K562 (cell line): ENCODE measurements around the gene CLEC3B. TPM values are rescaled to one million over a fixed set of nuclear protein-coding genes. Genes with fewer than 3 reads are reported as not detected.

Source experiments
- CBX1 ChIP-seq: sonication (generic); IDR thresholded peaks from 2 replicates; pipeline ENCODE4 v1.6.1; 2016; ENCODE audit warnings: antibody characterized with exemption, low read depth, mild to moderate bottlenecking
- CC2D1A ChIP-seq: fragments of 450-650 bp; IDR thresholded peaks from 2 replicates; pipeline ENCODE4 v1.6.1; 2017; ENCODE audit warnings: mild to moderate bottlenecking
- DEAF1 ChIP-seq: fragments of 450-650 bp; formaldehyde crosslinking; IDR thresholded peaks from 2 replicates; pipeline ENCODE4 v1.4.0; 2020; ENCODE audit warnings: mild to moderate bottlenecking, moderate library complexity
- DPF2 ChIP-seq: fragments of 450-650 bp; IDR thresholded peaks from 2 replicates; pipeline ENCODE4 v1.6.1; 2016
- ELK1 ChIP-seq: sonication (generic); formaldehyde crosslinking; IDR thresholded peaks from 2 replicates; pipeline ENCODE4 v1.8.1; 2022; ENCODE audit warnings: missing genetic modification reagents
- GATAD2A ChIP-seq: fragments of 450-650 bp; IDR thresholded peaks from 2 replicates; pipeline ENCODE4 v1.6.1; 2017
- IRF2 ChIP-seq: sonication (generic); formaldehyde crosslinking; IDR thresholded peaks from 2 replicates; pipeline ENCODE4 v1.8.1; 2022; ENCODE audit warnings: mild to moderate bottlenecking, missing genetic modification reagents
- KAT7 ChIP-seq: sonication (generic); formaldehyde crosslinking; IDR thresholded peaks from 2 replicates; pipeline ENCODE4 v1.8.0; 2022; ENCODE audit warnings: missing genetic modification reagents, mild to moderate bottlenecking, borderline replicate concordance
- L3MBTL2 ChIP-seq: fragments of 450-650 bp; IDR thresholded peaks from 2 replicates; pipeline ENCODE4 v1.6.1; 2016; ENCODE audit warnings: mild to moderate bottlenecking, moderate library complexity
- MAFF ChIP-seq: IDR thresholded peaks from 2 replicates; pipeline ENCODE4 v1.6.1; 2012; ENCODE audit warnings: low read length, improper control_type of control experiment
- MEF2D ChIP-seq: conservative IDR thresholded peaks from 2 replicates; pipeline ENCODE4 v1.6.1; 2016; ENCODE audit warnings: low read depth, missing genetic modification characterization, missing compliant biosample characterization
- MLLT1 ChIP-seq, 2 experiments: fragments of 450-650 bp; IDR thresholded peaks; 2 replicates each; pipeline ENCODE4 v1.6.1; 2016
- MYBL2 ChIP-seq, 2 experiments: fragments of 450-650 bp in 1 of 2; sonication (generic) in 1 of 2; formaldehyde crosslinking in 1 of 2; IDR thresholded peaks; 2 replicates each; pipeline versions ENCODE4 v1.6.1 to v1.8.1; 2017 to 2022; ENCODE audit warnings: borderline replicate concordance in 1 of 2, inconsistent platforms in 1 of 2, low read depth in 1 of 2, mild to moderate bottlenecking in 1 of 2, missing genetic modification reagents in 1 of 2, moderate library complexity in 1 of 2
- PBX2 ChIP-seq, 2 experiments: IDR thresholded peaks in 1 of 2; conservative IDR thresholded peaks in 1 of 2; 2 replicates each; pipeline ENCODE4 v1.6.1; 2016; ENCODE audit warnings: low read depth in 2 of 2, mild to moderate bottlenecking in 1 of 2, missing compliant biosample characterization in 1 of 2, missing genetic modification characterization in 1 of 2, moderate library complexity in 1 of 2
- POLR2AphosphoS2 ChIP-seq: IDR thresholded peaks from 2 replicates; pipeline ENCODE4 v1.6.1; 2012; ENCODE audit warnings: low read length, improper control_type of control experiment
- SIN3A ChIP-seq, 2 experiments: fragments of 150-350 bp in 1 of 2; IDR thresholded peaks; 2 replicates each; pipeline ENCODE4 v1.6.1; 2011 to 2016; ENCODE audit warnings: borderline replicate concordance in 2 of 2, low read depth in 2 of 2, low read length in 2 of 2, mild to moderate bottlenecking in 2 of 2, moderate library complexity in 2 of 2; ENCODE audit not compliant: control insufficient read depth in 1 of 2
- SLC30A9 ChIP-seq: fragments of 250-450 bp; sonication (Bioruptor Pico); IDR thresholded peaks from 2 replicates; pipeline ENCODE4 v1.8.0; 2022; ENCODE audit warnings: mild to moderate bottlenecking, moderate library complexity
- SMAD4 ChIP-seq: fragments of 250-450 bp; sonication (Bioruptor Pico); conservative IDR thresholded peaks from 2 replicates; pipeline ENCODE4 v1.8.0; 2021; ENCODE audit warnings: inconsistent platforms, mild to moderate bottlenecking, moderate library complexity
- SRSF7 ChIP-seq: fragments of 200-400 bp; formaldehyde crosslinking; optimal IDR thresholded peaks from 2 replicates; pipeline ENCODE3; 2017; ENCODE audit warnings: mild to moderate bottlenecking, low read depth, low read length
- ZNF23 ChIP-seq: fragments of 250-450 bp; sonication (Bioruptor Pico); IDR thresholded peaks from 2 replicates; pipeline ENCODE4 v1.4.0; 2020; ENCODE audit warnings: mild to moderate bottlenecking
- polyA plus RNA-seq, 8 experiments: library from polyadenylated mRNA; depleted of rRNA in 4 of 8; stranded (reverse) in 5 of 8; unstranded in 3 of 8; fragments of >200 nt; fragmentation: Nextera tagmentation in 2 of 8; fragmentation: Illumina TruSeq in 1 of 8; extraction: Ambion mirVana in 2 of 8; extraction: Trizol in 1 of 8; gene quantifications; 2 replicates each; pipeline versions ENCODE4 v1.2.1 to v1.2.3, GENCODE V29; 2011 to 2014; ENCODE audit warnings: inconsistent platforms in 1 of 8, missing spikeins in 1 of 8
- total RNA-seq, 7 experiments: library from RNA; depleted of rRNA in 6 of 7; stranded (reverse); fragments of >200 nt in 6 of 7; fragmentation: Illumina TruSeq in 2 of 7; extraction: Trizol in 2 of 7; gene quantifications; 2 replicates each; pipeline versions ENCODE4 v1.2.1 to v1.2.3, GENCODE V29; 2011 to 2021; ENCODE audit warnings: low replicate concordance in 1 of 7

Gene CLEC3B
- total and polyA plus RNA-seq, 9 of the 15 experiments (the other 6 are each of a cell fraction or from before 2014, with no cell fraction given), result not detected

GRCh38 chr3:45084820-45085816 is 59.0 kb downstream of the CLEC3B start (continued):
- TF ChIP-seq DEAF1 (CRISPR knock-in tag) (no peak), DPF2 (0 out of 2 replicates have a peak, but pooled peaks have one; percentile 29), IRF2 (no peak), L3MBTL2 (peak; percentile 80), CBX1 (no peak), POLR2AphosphoS2 (no peak), MYBL2 (IDR thresholded peaks at IDR 0.05; ENCODE audit: low read depth) (no peak), MYBL2 (CRISPR knock-in tag; IDR thresholded peaks at IDR 0.05; ENCODE audit: borderline replicate concordance) (no peak), ELK1 (no peak), MLLT1 (IDR thresholded peaks at IDR 0.05) (0 out of 4 replicates have a peak, but pooled peaks of 1 of the 2 experiments have one; percentile 40), SRSF7 (no peak), SIN3A (IDR thresholded peaks at IDR 0.05; ENCODE audit: borderline replicate concordance in 2 of 2, control insufficient read depth in 1 of 2, low read depth in 2 of 2, low read length in 2 of 2) (0 out of 4 replicates have a peak, but pooled peaks of 1 of the 2 experiments have one; percentile 27), ZNF23 (CRISPR knock-in tag) (no peak), KAT7 (CRISPR knock-in tag) (no peak), MEF2D (tag) (no peak), CC2D1A (no peak), MAFF (no peak), SLC30A9 (no peak), GATAD2A (no peak), SMAD4 (CRISPR knock-in tag) (no peak), PBX2 (CRISPR knock-in tag; IDR thresholded peaks at IDR 0.05; ENCODE audit: low read depth) (no peak), PBX2 (tag; conservative IDR thresholded peaks at IDR 0.05; ENCODE audit: low read depth) (peak; percentile 54)
